ENCODE measurements around the gene MAP3K7. TPM values are rescaled to one million over a fixed set of nuclear protein-coding genes. Genes with fewer than 3 reads are reported as not detected.

MAP3K7 gene
- total RNA-seq, 1 experiment from 2014 or later, result 17.1 TPM

GRCh38 chr6:90484903-90485302 lies 102.0 kb downstream of the MAP3K7 start:
- ATAC-seq, result no peak
- no TSS peak for BruUV-seq (replicated peaks)

GRCh38 chr6:90484385-90484784 lies 102.5 kb downstream of the MAP3K7 start:
- Histone ChIP-seq H3K9me3 (ENCODE audit: low read length) (no peaks in the 10 kb centered on the region), H3K4me2 (ENCODE audit: low read length) (no peak overlapping the region), H3F3A (ENCODE audit: low read length, unreplicated experiment) (no peaks in the 10 kb centered on the region), H3K27ac (ENCODE audit: low read length) (no peak overlapping the region), H4K20me1 (ENCODE audit: low read length) (no peaks in the 10 kb centered on the region), H3K36me3 (ENCODE audit: low read depth, low read length) (no peaks in the 10 kb centered on the region), H3K4me1 (ENCODE audit: insufficient read depth, low read length) (no peaks in the 10 kb centered on the region), H3K9ac (ENCODE audit: low read length) (no peak overlapping the region), H3K79me2 (ENCODE audit: low read length) (no peaks in the 10 kb centered on the region), H3K27me3 (ENCODE audit: low read length) (no peaks in the 10 kb centered on the region), H3K4me3 (ENCODE audit: low read length) (no peak overlapping the region), H3K9me2 (replicated peaks; ENCODE audit: low read length) (no peaks in the 10 kb centered on the region), H2AFZ (ENCODE audit: low read length) (no peak overlapping the region)
- ChIA-PET CTCF (no interaction called here), POLR2A (ENCODE audit: unreplicated experiment) (no interaction called here)
- BruUV-seq (replicated peaks), result no TSS peak
- DNase-seq (no peak), ATAC-seq (no peak)
- intact Hi-C loops (cut with micrococcal nuclease), result no loop called here
- TF ChIP-seq EZH2phosphoT487 (IDR thresholded peaks at IDR 0.05; ENCODE audit: borderline replicate concordance, low read length) (no peak), CTCF (conservative IDR thresholded peaks at IDR 0.05; ENCODE audit: low read depth, low read length) (no peak), EZH2 (IDR thresholded peaks at IDR 0.05; ENCODE audit: low read length, unreplicated experiment) (no peak)

More at GRCh38 chr6:90484903-90485302, 102.0 kb downstream of the MAP3K7 start:
- no peak overlapping the region for H3K9ac ChIP-seq (ENCODE audit: low read length)
- no peak overlapping the region for H3K4me2 ChIP-seq (ENCODE audit: low read length)
- no peaks in the 10 kb centered on the region for H3K4me1 ChIP-seq (ENCODE audit: insufficient read depth, low read length)
- no peaks in the 10 kb centered on the region for H3F3A ChIP-seq (ENCODE audit: low read length, unreplicated experiment)
- intact Hi-C loops (cut with micrococcal nuclease), result no loop called here
- no peak overlapping the region for H3K4me3 ChIP-seq (ENCODE audit: low read length)
- H3K9me2 ChIP-seq (replicated peaks; ENCODE audit: low read length), result no peaks in the 10 kb centered on the region
- no peaks in the 10 kb centered on the region for H3K27me3 ChIP-seq (ENCODE audit: low read length)
- no peak overlapping the region for H3K27ac ChIP-seq (ENCODE audit: low read length)
- H3K79me2 ChIP-seq (ENCODE audit: low read length), result no peaks in the 10 kb centered on the region
- no peaks in the 10 kb centered on the region for H3K36me3 ChIP-seq (ENCODE audit: low read depth, low read length)
- no peaks in the 10 kb centered on the region for H4K20me1 ChIP-seq (ENCODE audit: low read length)
- no peak overlapping the region for H2AFZ ChIP-seq (ENCODE audit: low read length)
- no peak for TF ChIP-seq CTCF (conservative IDR thresholded peaks at IDR 0.05; ENCODE audit: low read depth, low read length)
- TF ChIP-seq EZH2phosphoT487 (IDR thresholded peaks at IDR 0.05; ENCODE audit: borderline replicate concordance, low read length), result no peak
- TF ChIP-seq EZH2 (IDR thresholded peaks at IDR 0.05; ENCODE audit: low read length, unreplicated experiment), result no peak
- DNase-seq, result no peak
- POLR2A ChIA-PET (ENCODE audit: unreplicated experiment), result no interaction called here
- H3K9me3 ChIP-seq (ENCODE audit: low read length), result no peaks in the 10 kb centered on the region
- CTCF ChIA-PET, result no interaction called here

- no TSS peak for BruUV-seq (replicated peaks)
- Histone ChIP-seq H3K79me2 (ENCODE audit: low read length) (no peaks in the 10 kb centered on the region), H3K9ac (ENCODE audit: low read length) (no peak overlapping the region), H3K4me3 (ENCODE audit: low read length) (no peak overlapping the region), H3K36me3 (ENCODE audit: low read depth, low read length) (no peaks in the 10 kb centered on the region), H3F3A (ENCODE audit: low read length, unreplicated experiment) (no peaks in the 10 kb centered on the region), H3K4me1 (ENCODE audit: insufficient read depth, low read length) (peaks cover 3% of the 10 kb centered on the region), H4K20me1 (ENCODE audit: low read length) (no peaks in the 10 kb centered on the region), H2AFZ (ENCODE audit: low read length) (no peak overlapping the region), H3K27me3 (ENCODE audit: low read length) (no peaks in the 10 kb centered on the region), H3K4me2 (ENCODE audit: low read length) (no peak overlapping the region), H3K9me2 (replicated peaks; ENCODE audit: low read length) (no peaks in the 10 kb centered on the region), H3K9me3 (ENCODE audit: low read length) (no peaks in the 10 kb centered on the region), H3K27ac (ENCODE audit: low read length) (no peak overlapping the region)
- DNase-seq, result no peak
- no peak for ATAC-seq
- CTCF ChIA-PET, result no interaction called here
- intact Hi-C loops (cut with micrococcal nuclease), result no loop called here
- no peak for TF ChIP-seq EZH2 (IDR thresholded peaks at IDR 0.05; ENCODE audit: low read length, unreplicated experiment)
- TF ChIP-seq EZH2phosphoT487 (IDR thresholded peaks at IDR 0.05; ENCODE audit: borderline replicate concordance, low read length), result no peak
- TF ChIP-seq CTCF (conservative IDR thresholded peaks at IDR 0.05; ENCODE audit: low read depth, low read length), result no peak
- POLR2A ChIA-PET (ENCODE audit: unreplicated experiment), result no interaction called here
These were observed 102.9 kb downstream of the MAP3K7 start for GRCh38 chr6:90483956-90484355.
